GM12891 (cell line): ENCODE data around the gene STK39.

ENCODE experiments used
- PAX5 ChIP-seq: IDR thresholded peaks from 2 replicates; pipeline ENCODE4 v1.6.1; 2011; ENCODE audit warnings: low read length, moderate library complexity, mild to moderate bottlenecking; ENCODE audit not compliant: insufficient read depth, severe bottlenecking
- POLR2A ChIP-seq: IDR thresholded peaks from 2 replicates; pipeline ENCODE4 v1.6.1; 2011; ENCODE audit warnings: low read depth, low read length, control low read depth
- POLR2AphosphoS5 ChIP-seq: IDR thresholded peaks from 2 replicates; pipeline ENCODE4 v1.6.1; 2011; ENCODE audit warnings: low read depth, low read length, control low read depth
- POU2F2 ChIP-seq: IDR thresholded peaks from 2 replicates; pipeline ENCODE4 v1.6.1; 2011; ENCODE audit warnings: low read depth, mild to moderate bottlenecking, control low read depth, low read length, moderate library complexity
- SPI1 ChIP-seq: IDR thresholded peaks from 2 replicates; pipeline ENCODE4 v1.6.1; 2011; ENCODE audit warnings: low read depth, low read length, control low read depth
- TAF1 ChIP-seq: IDR thresholded peaks from 2 replicates; pipeline ENCODE4 v1.6.1; 2011; ENCODE audit warnings: low read depth, low read length, control low read depth

- TF ChIP-seq POLR2A (no peak), POLR2AphosphoS5 (no peak), TAF1 (no peak), SPI1 (no peak), POU2F2 (no peak), PAX5 (no peak)
Measured at GRCh38 chr2:167945660-167946368, 301.6 kb downstream of the STK39 start.
